ENCODE measurements around the gene CAMSAP1. TPM values are rescaled to one million over a fixed set of nuclear protein-coding genes. Genes with fewer than 3 reads are reported as not detected.

The CAMSAP1 gene
- polyA plus RNA-seq, 3 donors, result 0.71 to 9.0 (median 0.75) TPM

- H3K4me1 ChIP-seq (ENCODE audit: control insufficient read depth in 1 of 2, insufficient read depth in 2 of 2, low read length in 2 of 2), result no peaks in the 10 kb centered on the region
- H3K27ac ChIP-seq (ENCODE audit: low read depth in 1 of 2, low read length in 2 of 2), result no peak overlapping the region
- Mint-ChIP-seq H3K27me3 (ENCODE audit: low read depth in 3 of 3) (peaks cover 0 to 1% (median 0%) of the 10 kb centered on the region in 3 donors), H3K36me3 (no peaks in the 10 kb centered on the region), H3K27ac (no peak overlapping the region), H3K4me3 (no peak overlapping the region), H3K4me1 (no peaks in the 10 kb centered on the region), H3K9me3 (peaks cover 12 to 30% (median 18%) of the 10 kb centered on the region in 7 donors)
- H3K9me3 ChIP-seq (replicated peaks in 1 of 2; ENCODE audit: control insufficient read depth in 1 of 2, insufficient read depth in 1 of 2, low read length in 2 of 2), result peaks cover 14 to 16% of the 10 kb centered on the region in 2 donors
- no peaks in the 10 kb centered on the region for H3K27me3 ChIP-seq (ENCODE audit: control insufficient read depth in 2 of 2, insufficient read depth in 2 of 2, low read length in 2 of 2)
- H3K9ac ChIP-seq (ENCODE audit: insufficient read depth, low read length, poor library complexity, severe bottlenecking), result no peak overlapping the region
- no peak overlapping the region for H3K4me3 ChIP-seq (replicated peaks in 1 of 3; ENCODE audit: low read depth in 2 of 3, low read length in 3 of 3)
- H2AFZ ChIP-seq (ENCODE audit: insufficient read depth, low read depth, low read length, poor library complexity, severe bottlenecking), result no peak overlapping the region
- WGBS (ENCODE audit: insufficient coverage), result 90% methylated on average over 21 of the region's 21 CpGs
- no peak for TF ChIP-seq CTCF (IDR thresholded peaks at IDR 0.05)
- no peaks in the 10 kb centered on the region for H3K79me2 ChIP-seq (ENCODE audit: insufficient read depth, low read length)
- H3K4me2 ChIP-seq (replicated peaks; ENCODE audit: extremely low read depth, low read length, poor library complexity, severe bottlenecking), result no peak overlapping the region
- no peak for DNase-seq
- intact Hi-C loops (cut with micrococcal nuclease), result no loop called here
- H4K20me1 ChIP-seq (ENCODE audit: insufficient read depth, low read length), result no peaks in the 10 kb centered on the region
- no peaks in the 10 kb centered on the region for H3K36me3 ChIP-seq (replicated peaks in 1 of 2; ENCODE audit: control insufficient read depth in 1 of 2, insufficient read depth in 2 of 2, low read length in 2 of 2)
Measured at GRCh38 chr9:135771401-135772051, 135.8 kb downstream of the CAMSAP1 start.

GRCh38 chr9:135770771-135771170 lies 136.6 kb downstream of the CAMSAP1 start:
- H3K27me3 Mint-ChIP-seq (ENCODE audit: low read depth in 3 of 3), result peaks cover 0 to 1% (median 0%) of the 10 kb centered on the region in 3 donors
- H3K27ac Mint-ChIP-seq, result no peak overlapping the region

More at GRCh38 chr9:135770771-135771170, 136.6 kb downstream of the CAMSAP1 start:
- intact Hi-C loops (cut with micrococcal nuclease), result no loop called here
- H3K27me3 ChIP-seq (ENCODE audit: control insufficient read depth in 2 of 2, insufficient read depth in 2 of 2, low read length in 2 of 2), result no peaks in the 10 kb centered on the region
- no peak overlapping the region for H3K4me2 ChIP-seq (replicated peaks; ENCODE audit: extremely low read depth, low read length, poor library complexity, severe bottlenecking)
- no peaks in the 10 kb centered on the region for H4K20me1 ChIP-seq (ENCODE audit: insufficient read depth, low read length)
- no peaks in the 10 kb centered on the region for H3K79me2 ChIP-seq (ENCODE audit: insufficient read depth, low read length)
- Mint-ChIP-seq H3K4me1 (no peaks in the 10 kb centered on the region), H3K36me3 (no peaks in the 10 kb centered on the region), H3K9me3 (peaks cover 19 to 37% (median 25%) of the 10 kb centered on the region in 7 donors), H3K4me3 (no peak overlapping the region)
- H3K9ac ChIP-seq (ENCODE audit: insufficient read depth, low read length, poor library complexity, severe bottlenecking), result no peak overlapping the region
- TF ChIP-seq CTCF (IDR thresholded peaks at IDR 0.05), result no peak
- DNase-seq, result no peak
- no peaks in the 10 kb centered on the region for H3K36me3 ChIP-seq (replicated peaks in 1 of 2; ENCODE audit: control insufficient read depth in 1 of 2, insufficient read depth in 2 of 2, low read length in 2 of 2)
- no peaks in the 10 kb centered on the region for H3K4me1 ChIP-seq (ENCODE audit: control insufficient read depth in 1 of 2, insufficient read depth in 2 of 2, low read length in 2 of 2)
- 92% methylated on average over 25 of the region's 26 CpGs for WGBS (ENCODE audit: insufficient coverage)
- H3K4me3 ChIP-seq (replicated peaks in 1 of 3; ENCODE audit: low read depth in 2 of 3, low read length in 3 of 3), result no peak overlapping the region
- no peak overlapping the region for H3K27ac ChIP-seq (ENCODE audit: low read depth in 1 of 2, low read length in 2 of 2)
- H3K9me3 ChIP-seq (replicated peaks in 1 of 2; ENCODE audit: control insufficient read depth in 1 of 2, insufficient read depth in 1 of 2, low read length in 2 of 2), result peaks cover 21 to 23% of the 10 kb centered on the region in 2 donors
- H2AFZ ChIP-seq (ENCODE audit: insufficient read depth, low read depth, low read length, poor library complexity, severe bottlenecking), result no peak overlapping the region

Measured in CD14-positive monocyte (primary cell).